Measurements from ENCODE around the gene GLIS2. TPM values are rescaled to one million over a fixed set of nuclear protein-coding genes. Genes with fewer than 3 reads are reported as not detected.

GLIS2 gene
- polyA plus RNA-seq = 11.5 TPM
- long read RNA-seq, donor 1, partial matches to known transcripts = 23 of 29 reads
- long read RNA-seq, donor 1, other reads (novel, unspliced or antisense) = 5 of 29 reads
- long read RNA-seq, donor 2, partial matches to known transcripts = 26 of 109 reads
- long read RNA-seq, donor 2, other reads (novel, unspliced or antisense) = 82 of 109 reads
- long read RNA-seq, donor 3 = 0 reads
- long read RNA-seq, donor 4, partial matches to known transcripts = 0 of 1 reads
- long read RNA-seq, donor 4, other reads (novel, unspliced or antisense) = 0 of 1 reads
- long read RNA-seq, donor 5, partial matches to known transcripts = 5 of 29 reads
- long read RNA-seq, donor 5, other reads (novel, unspliced or antisense) = 24 of 29 reads
- long read RNA-seq, donor 6 = 0 reads
- long read RNA-seq, donor 7 = 0 reads
- long read RNA-seq, donor 8, partial matches to known transcripts = 33 of 87 reads
- long read RNA-seq, donor 8, other reads (novel, unspliced or antisense) = 54 of 87 reads
- long read RNA-seq, donor 9, partial matches to known transcripts = 0 of 1 reads
- long read RNA-seq, donor 9, other reads (novel, unspliced or antisense) = 0 of 1 reads
- long read RNA-seq, donor 10, partial matches to known transcripts = 72 of 79 reads
- long read RNA-seq, donor 10, other reads (novel, unspliced or antisense) = 7 of 79 reads
- long read RNA-seq, donor 11, partial matches to known transcripts = 0 of 1 reads
- long read RNA-seq, donor 11, other reads (novel, unspliced or antisense) = 0 of 1 reads

GRCh38 chr16:4315186-4316107 lies at the start of gene GLIS2:
Gene GLIS2, plus strand, starts transcription at chr16:4316067. Its CDS starts 16,214 bp downstream, at chr16:4332281.
- Histone ChIP-seq H3K4me1 (ENCODE audit: control insufficient read depth, insufficient read depth, low read length) (peaks cover 58% of the 10 kb centered on the region), H3K27ac (ENCODE audit: low read length) (peak within 1 kb of the TSS; percentile 85), H3K9me3 (ENCODE audit: control insufficient read depth, low read depth, low read length) (no peaks in the 10 kb centered on the region), H3K4me3 (ENCODE audit: low read length) (peak within 1 kb of the TSS; percentile 78), H3K36me3 (ENCODE audit: control insufficient read depth, insufficient read depth, low read length) (no peaks in the 10 kb centered on the region), H3K27me3 (ENCODE audit: control insufficient read depth, insufficient read depth, low read length) (peaks cover 17% of the 10 kb centered on the region)
- peak; percentile 69 to 76 for DNase-seq
- no CpG with 5 or more reads among the region's 115 CpGs for WGBS (ENCODE audit: insufficient coverage, low lambda C conversion rate)

- Histone ChIP-seq H3K27me3 (ENCODE audit: control insufficient read depth, insufficient read depth, low read length) (no peaks in the 10 kb centered on the region), H3K4me1 (ENCODE audit: control insufficient read depth, insufficient read depth, low read length) (peaks cover 17% of the 10 kb centered on the region), H3K27ac (ENCODE audit: low read length) (no peak overlapping the region), H3K4me3 (ENCODE audit: low read length) (no peak overlapping the region), H3K9me3 (ENCODE audit: control insufficient read depth, low read depth, low read length) (peaks cover 7% of the 10 kb centered on the region), H3K36me3 (ENCODE audit: control insufficient read depth, insufficient read depth, low read length) (peaks cover 11% of the 10 kb centered on the region)
- DNase-seq = no peak
- no CpG with 5 or more reads among the region's 6 CpGs for WGBS (ENCODE audit: insufficient coverage, low lambda C conversion rate)
These were observed 49.5 kb upstream of the GLIS2 start for GRCh38 chr16:4266372-4266771.

GRCh38 chr16:4270091-4270490 lies 45.8 kb upstream of the GLIS2 start:
- peaks cover 10% of the 10 kb centered on the region for H3K4me1 ChIP-seq (ENCODE audit: control insufficient read depth, insufficient read depth, low read length)

GRCh38 chr16:4270595-4270994 lies 45.3 kb upstream of the GLIS2 start:
- no peak for DNase-seq
- Histone ChIP-seq H3K27ac (ENCODE audit: low read length) (no peak overlapping the region), H3K4me3 (ENCODE audit: low read length) (no peak overlapping the region), H3K9me3 (ENCODE audit: control insufficient read depth, low read depth, low read length) (no peaks in the 10 kb centered on the region), H3K4me1 (ENCODE audit: control insufficient read depth, insufficient read depth, low read length) (peaks cover 10% of the 10 kb centered on the region), H3K27me3 (ENCODE audit: control insufficient read depth, insufficient read depth, low read length) (no peaks in the 10 kb centered on the region), H3K36me3 (ENCODE audit: control insufficient read depth, insufficient read depth, low read length) (no peaks in the 10 kb centered on the region)
- no CpG with 5 or more reads among the region's 7 CpGs for WGBS (ENCODE audit: insufficient coverage, low lambda C conversion rate)

More at GRCh38 chr16:4270091-4270490, 45.8 kb upstream of the GLIS2 start:
- DNase-seq = no peak
- no peak overlapping the region for H3K27ac ChIP-seq (ENCODE audit: low read length)
- H3K36me3 ChIP-seq (ENCODE audit: control insufficient read depth, insufficient read depth, low read length) = no peaks in the 10 kb centered on the region
- no peaks in the 10 kb centered on the region for H3K27me3 ChIP-seq (ENCODE audit: control insufficient read depth, insufficient read depth, low read length)
- no CpG with 5 or more reads among the region's 5 CpGs for WGBS (ENCODE audit: insufficient coverage, low lambda C conversion rate)
- H3K4me3 ChIP-seq (ENCODE audit: low read length) = no peak overlapping the region
- H3K9me3 ChIP-seq (ENCODE audit: control insufficient read depth, low read depth, low read length) = no peaks in the 10 kb centered on the region

GRCh38 chr16:4271176-4272113 lies 44.4 kb upstream of the GLIS2 start:
- peak; percentile 91 to 96 for DNase-seq
- WGBS (ENCODE audit: insufficient coverage, low lambda C conversion rate) = no CpG with 5 or more reads among the region's 72 CpGs
- peak overlapping the region; percentile 96 for H3K4me3 ChIP-seq (ENCODE audit: low read length)
- H3K4me1 ChIP-seq (ENCODE audit: control insufficient read depth, insufficient read depth, low read length) = peaks cover 10% of the 10 kb centered on the region
- no peaks in the 10 kb centered on the region for H3K36me3 ChIP-seq (ENCODE audit: control insufficient read depth, insufficient read depth, low read length)
- H3K9me3 ChIP-seq (ENCODE audit: control insufficient read depth, low read depth, low read length) = no peaks in the 10 kb centered on the region
- H3K27me3 ChIP-seq (ENCODE audit: control insufficient read depth, insufficient read depth, low read length) = no peaks in the 10 kb centered on the region
- H3K27ac ChIP-seq (ENCODE audit: low read length) = peak overlapping the region; percentile 96

GRCh38 chr16:4272114-4272956 lies 43.5 kb upstream of the GLIS2 start:
- H3K27ac ChIP-seq (ENCODE audit: low read length) = peak overlapping the region; percentile 79
- no peaks in the 10 kb centered on the region for H3K27me3 ChIP-seq (ENCODE audit: control insufficient read depth, insufficient read depth, low read length)
- peak overlapping the region; percentile 96 for H3K4me3 ChIP-seq (ENCODE audit: low read length)
- H3K36me3 ChIP-seq (ENCODE audit: control insufficient read depth, insufficient read depth, low read length) = no peaks in the 10 kb centered on the region
- peaks cover 10% of the 10 kb centered on the region for H3K4me1 ChIP-seq (ENCODE audit: control insufficient read depth, insufficient read depth, low read length)
- no CpG with 5 or more reads among the region's 79 CpGs for WGBS (ENCODE audit: insufficient coverage, low lambda C conversion rate)
- H3K9me3 ChIP-seq (ENCODE audit: control insufficient read depth, low read depth, low read length) = no peaks in the 10 kb centered on the region
- DNase-seq = peak in 1 of 2 donors; percentile 62

GRCh38 chr16:4273858-4274311 lies 42.0 kb upstream of the GLIS2 start:
- Histone ChIP-seq H3K4me1 (ENCODE audit: control insufficient read depth, insufficient read depth, low read length) (peaks cover 10% of the 10 kb centered on the region), H3K27ac (ENCODE audit: low read length) (peak overlapping the region; percentile 90), H3K9me3 (ENCODE audit: control insufficient read depth, low read depth, low read length) (no peaks in the 10 kb centered on the region), H3K36me3 (ENCODE audit: control insufficient read depth, insufficient read depth, low read length) (no peaks in the 10 kb centered on the region), H3K27me3 (ENCODE audit: control insufficient read depth, insufficient read depth, low read length) (no peaks in the 10 kb centered on the region), H3K4me3 (ENCODE audit: low read length) (peak overlapping the region; percentile 71)
- no CpG with 5 or more reads among the region's 25 CpGs for WGBS (ENCODE audit: insufficient coverage, low lambda C conversion rate)
- DNase-seq = peak in 1 of 2 donors; percentile 48

GRCh38 chr16:4275861-4276260 lies 40.0 kb upstream of the GLIS2 start:
- H3K4me1 ChIP-seq (ENCODE audit: control insufficient read depth, insufficient read depth, low read length) = peaks cover 3% of the 10 kb centered on the region
- H3K27me3 ChIP-seq (ENCODE audit: control insufficient read depth, insufficient read depth, low read length) = no peaks in the 10 kb centered on the region
- no peak for DNase-seq
- no peaks in the 10 kb centered on the region for H3K36me3 ChIP-seq (ENCODE audit: control insufficient read depth, insufficient read depth, low read length)
- H3K27ac ChIP-seq (ENCODE audit: low read length) = no peak overlapping the region
- H3K9me3 ChIP-seq (ENCODE audit: control insufficient read depth, low read depth, low read length) = no peaks in the 10 kb centered on the region
- no CpG with 5 or more reads among the region's 6 CpGs for WGBS (ENCODE audit: insufficient coverage, low lambda C conversion rate)
- H3K4me3 ChIP-seq (ENCODE audit: low read length) = no peak overlapping the region
